ENCODE results near the gene BPIFB4. TPM values are rescaled to one million over a fixed set of nuclear protein-coding genes. Genes with fewer than 3 reads are reported as not detected.

BPIFB4 gene
- not detected in 5 replicates for total RNA-seq (2022; extraction: Qiagen RNA extraction)

DNA sequence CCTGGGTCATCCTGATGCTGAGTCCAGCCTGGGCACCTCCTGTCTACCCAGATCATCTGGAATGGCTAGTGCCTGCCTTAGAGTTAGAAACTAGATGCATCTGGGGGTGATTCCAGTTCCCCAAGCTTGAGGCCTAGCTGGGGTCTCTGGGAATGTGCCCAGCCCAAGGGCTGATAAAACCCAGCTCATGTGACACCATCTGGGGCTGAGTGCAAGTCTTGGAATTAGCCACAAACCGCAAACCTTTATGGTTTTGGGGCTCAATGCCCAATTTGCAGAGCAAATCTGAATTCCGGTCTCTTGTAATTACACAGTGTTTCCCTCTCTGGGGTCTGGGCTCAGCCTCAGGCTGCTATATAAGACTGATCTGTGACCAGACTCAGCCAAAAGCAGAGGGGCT, at the start of gene BPIFB4:
Gene BPIFB4 (plus strand): TSS at position 385 of the 400 bp plus-strand sequence. CDS start 1,884 bp downstream, outside the sequence.

DNA sequence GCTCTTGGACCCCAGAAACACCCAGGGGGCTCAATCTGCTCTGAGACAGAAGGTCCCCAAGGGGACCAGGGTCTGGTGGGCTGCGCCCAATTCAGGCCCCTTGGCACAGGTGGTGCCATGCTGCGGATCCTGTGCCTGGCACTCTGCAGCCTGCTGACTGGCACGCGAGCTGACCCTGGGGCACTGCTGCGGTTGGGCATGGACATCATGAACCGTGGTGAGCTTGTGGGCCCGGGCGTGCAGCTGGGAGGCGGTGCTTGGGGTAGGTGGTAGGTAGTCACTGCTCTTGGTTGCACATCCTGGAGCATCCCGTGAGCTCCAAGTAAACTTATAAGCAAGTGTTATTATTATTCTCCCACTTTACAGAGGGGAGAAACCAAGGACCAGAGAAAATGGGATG, 47.9 kb upstream of the BPIFB4 start, which contains the start of gene BPIFB6:
Gene BPIFB6 (plus strand): TSS at position 118 of the 400 bp plus-strand sequence. CDS start 0 bp downstream, at position 118.

DNA sequence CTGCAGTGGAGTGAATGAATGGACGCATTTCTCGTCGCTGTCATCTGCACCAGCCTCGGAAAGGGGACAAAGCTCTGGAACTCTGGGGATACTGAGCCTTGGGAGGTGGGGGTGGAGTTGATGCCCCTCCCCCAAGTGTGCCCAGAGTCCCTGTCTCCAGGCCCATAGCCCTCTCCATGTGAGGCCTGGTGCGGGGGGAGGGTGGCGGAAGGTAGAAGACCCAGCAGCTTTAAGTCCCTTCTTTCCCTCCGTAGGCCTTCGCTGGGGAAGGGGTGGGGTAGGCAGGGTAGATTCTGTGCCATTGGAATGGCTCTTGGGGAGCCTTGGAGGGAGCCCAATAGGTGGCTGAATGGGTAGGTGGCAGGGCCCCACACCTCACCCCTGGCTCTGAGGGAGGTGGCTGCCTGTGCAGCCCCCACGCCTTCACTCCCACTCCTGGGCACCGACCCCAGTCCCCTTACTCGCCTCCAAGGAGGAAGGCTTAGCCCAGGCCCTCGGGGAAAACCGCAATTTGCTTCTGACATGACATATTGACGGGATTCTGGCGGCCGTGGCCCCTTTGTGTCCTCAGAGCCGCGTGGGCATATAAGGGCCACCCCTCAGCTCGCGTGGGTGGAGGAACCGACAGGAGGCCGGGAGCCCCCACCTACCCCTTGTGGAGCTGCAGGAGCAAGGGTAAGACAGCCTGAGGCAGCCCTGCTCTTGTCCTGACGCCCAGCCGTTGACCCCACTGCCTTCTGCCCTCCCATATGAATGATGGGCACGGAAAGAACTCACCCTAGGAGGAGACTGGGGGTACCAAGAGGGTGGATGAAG, 25.9 kb upstream of the BPIFB4 start, which contains the start of gene BPIFB3:
Gene BPIFB3 (plus strand): TSS at position 613 of the 816 bp plus-strand sequence. CDS start 1,533 bp downstream, outside the sequence.

Other genes starting within 250 kb of the BPIFB4 start
- not detected in 5 replicates for gene EFCAB8, start 220.7 kb upstream of the BPIFB4 start, total RNA-seq (2022; extraction: Qiagen RNA extraction)
- gene SUN5, start 75.2 kb upstream of the BPIFB4 start, total RNA-seq (2022; extraction: Qiagen RNA extraction): not detected in 5 replicates
- not detected in 5 replicates for gene BPIFB2, start 71.9 kb upstream of the BPIFB4 start, total RNA-seq (2022; extraction: Qiagen RNA extraction)
- gene BPIFB6, start 48.0 kb upstream of the BPIFB4 start, total RNA-seq (2022; extraction: Qiagen RNA extraction): not detected in 5 replicates
- not detected in 5 replicates for gene BPIFB3, start 25.7 kb upstream of the BPIFB4 start, total RNA-seq (2022; extraction: Qiagen RNA extraction)
- 0.09 TPM in 1 of 5 replicates, not detected in the others for gene BPIFA2, start 88.5 kb downstream of the BPIFB4 start, total RNA-seq (2022; extraction: Qiagen RNA extraction)
- gene BPIFA3, start 137.7 kb downstream of the BPIFB4 start, total RNA-seq (2022; extraction: Qiagen RNA extraction): not detected in 5 replicates
- gene BPIFA1, start 156.4 kb downstream of the BPIFB4 start, total RNA-seq (2022; extraction: Qiagen RNA extraction): not detected in 5 replicates
- gene BPIFB1, start 203.6 kb downstream of the BPIFB4 start, total RNA-seq (2022; extraction: Qiagen RNA extraction): 0.07 to 0.22 TPM (median 0.14 TPM) in 3 of 5 replicates, not detected in the others

Measured in A549 treated with CORT108297 at 1 μM for 4 hours (cell line).